ENCODE data around the gene HSPB3. TPM values are rescaled to one million over a fixed set of nuclear protein-coding genes. Genes with fewer than 3 reads are reported as not detected.
"Not testable (repeated sequence)": the region's sequence is repeated elsewhere in the genome, so short reads cannot be mapped to it uniquely, and the experiment has no call there.

HSPB3 gene
- total and polyA plus RNA-seq, 7 experiments from 2014 or later = not detected

DNA sequence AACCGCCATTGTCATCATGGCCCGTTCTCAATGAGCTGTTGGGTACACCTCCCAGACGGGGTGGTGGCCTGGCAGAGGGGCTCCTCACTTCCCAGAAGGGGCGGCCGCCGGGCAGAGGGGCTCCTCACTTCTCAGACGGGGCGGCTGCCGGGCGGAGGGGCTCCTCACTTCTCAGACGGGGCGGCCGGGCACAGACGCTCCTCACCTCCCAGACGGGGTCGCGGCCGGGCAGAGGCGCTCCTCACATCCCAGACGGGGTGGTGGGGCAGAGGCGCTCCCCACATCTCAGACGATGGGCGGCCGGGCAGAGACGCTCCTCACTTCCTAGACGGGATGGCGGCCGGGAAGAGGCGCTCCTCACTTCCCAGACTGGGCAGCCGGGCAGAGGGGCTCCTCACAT is 35.0 kb upstream of the HSPB3 start:
- peaks cover 4 to 25% (median 10%) of the 10 kb centered on the region in 5 donors for H3K27me3 Mint-ChIP-seq
- POLR2A ChIA-PET; H3K4me1 ChIP-seq (ENCODE audit: control insufficient read depth in 2 of 2, insufficient read depth in 2 of 2, low read length in 2 of 2); H3K27me3 ChIP-seq (ENCODE audit: control insufficient read depth in 2 of 2, insufficient read depth in 2 of 2, low read length in 2 of 2); H3K36me3 Mint-ChIP-seq; H3K36me3 ChIP-seq (ENCODE audit: control insufficient read depth in 2 of 3, insufficient read depth in 3 of 3, low read length in 3 of 3); ATAC-seq; H3K4me3 Mint-ChIP-seq; H3K27ac Mint-ChIP-seq; H3K4me3 ChIP-seq (ENCODE audit: low read length); H3K4me1 Mint-ChIP-seq; H3K27ac ChIP-seq (ENCODE audit: low read depth, low read length); H3K9me3 Mint-ChIP-seq; DNase-seq; H3K9me3 ChIP-seq (ENCODE audit: control insufficient read depth in 2 of 3, low read length in 3 of 3): not testable (repeated sequence)
- intact Hi-C loops (cut with micrococcal nuclease) = loop anchor here in 1 of 2 donors (5.0 kb wide), 1 partner anchor 67 kb away; no protein-coding TSS in a partner anchor
- CTCF ChIA-PET = interaction anchor here (1.9 kb wide), 1 partner anchor 10 kb away, joined by 9 read pairs; no protein-coding TSS in a partner anchor

DNA sequence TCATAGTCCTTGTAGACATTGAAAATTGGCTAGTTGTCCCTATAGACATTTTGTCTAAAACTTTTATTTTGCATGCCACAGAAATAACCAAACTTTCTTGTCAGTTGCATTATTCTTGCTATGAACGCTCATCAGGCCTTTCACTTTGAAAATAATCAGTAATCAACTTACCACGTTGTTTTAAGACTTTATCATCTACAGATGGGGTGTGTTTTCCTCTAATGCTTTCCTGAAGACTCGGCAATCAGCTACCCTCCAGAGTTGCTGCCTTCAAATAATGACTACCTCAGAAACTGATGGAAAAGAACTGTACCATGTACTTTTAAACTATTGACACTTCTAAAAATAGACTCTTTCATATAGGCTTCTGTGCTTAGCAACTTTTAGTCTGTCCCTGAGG is 33.5 kb upstream of the HSPB3 start:
- no peak overlapping the region for H3K27ac ChIP-seq (ENCODE audit: low read depth, low read length)
- H3K4me3 ChIP-seq (ENCODE audit: low read length) = no peak overlapping the region
- ATAC-seq (no peak), DNase-seq (no peak)
- intact Hi-C loops (cut with micrococcal nuclease) = loop anchor here in 1 of 2 donors (5.0 kb wide), 1 partner anchor 65 kb away; no protein-coding TSS in a partner anchor
- no peaks in the 10 kb centered on the region for H3K9me3 Mint-ChIP-seq
- H3K27me3 Mint-ChIP-seq = peaks cover 4 to 32% (median 16%) of the 10 kb centered on the region in 5 donors
- no peaks in the 10 kb centered on the region for H3K27me3 ChIP-seq (ENCODE audit: control insufficient read depth in 2 of 2, insufficient read depth in 2 of 2, low read length in 2 of 2)
- ChIA-PET CTCF (interaction anchor here (0.7 to 1.6 kb wide), 3 partner anchors 10 to 494 kb away, joined by 3 to 5 read pairs (median 3); no protein-coding TSS in a partner anchor), POLR2A (no interaction called here)
- H3K36me3 ChIP-seq (ENCODE audit: control insufficient read depth in 2 of 3, insufficient read depth in 3 of 3, low read length in 3 of 3) = no peaks in the 10 kb centered on the region
- no peak overlapping the region for H3K27ac Mint-ChIP-seq
- H3K4me1 Mint-ChIP-seq = no peaks in the 10 kb centered on the region
- no peaks in the 10 kb centered on the region for H3K9me3 ChIP-seq (ENCODE audit: control insufficient read depth in 2 of 3, low read length in 3 of 3)
- H3K4me1 ChIP-seq (ENCODE audit: control insufficient read depth in 2 of 2, insufficient read depth in 2 of 2, low read length in 2 of 2) = no peaks in the 10 kb centered on the region
- no peak overlapping the region for H3K4me3 Mint-ChIP-seq
- H3K36me3 Mint-ChIP-seq = no peaks in the 10 kb centered on the region

DNA sequence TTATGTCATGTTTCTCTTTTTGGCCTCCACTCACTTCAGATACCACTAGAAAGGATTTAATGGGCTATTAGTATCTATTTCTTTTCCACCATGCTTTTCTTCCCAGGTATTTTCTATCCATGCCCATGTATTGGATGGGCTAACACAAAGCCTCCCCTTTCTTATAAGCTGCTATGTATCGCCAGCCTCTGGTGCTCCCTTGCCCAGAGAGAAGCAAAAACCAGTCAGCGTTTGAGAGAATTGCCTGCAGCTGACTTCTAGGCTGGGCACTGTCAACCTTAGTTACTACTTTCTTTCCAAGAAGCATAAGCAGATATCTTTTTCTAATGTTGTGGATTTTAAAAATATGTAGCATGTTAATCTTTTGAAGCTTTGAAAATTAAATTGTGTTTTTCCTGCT is 30.2 kb upstream of the HSPB3 start:
- Histone ChIP-seq H3K36me3 (ENCODE audit: control insufficient read depth in 2 of 3, insufficient read depth in 3 of 3, low read length in 3 of 3) (no peaks in the 10 kb centered on the region), H3K27ac (ENCODE audit: low read depth, low read length) (no peak overlapping the region), H3K9me3 (ENCODE audit: control insufficient read depth in 2 of 3, low read length in 3 of 3) (no peaks in the 10 kb centered on the region), H3K27me3 (ENCODE audit: control insufficient read depth in 2 of 2, insufficient read depth in 2 of 2, low read length in 2 of 2) (no peaks in the 10 kb centered on the region), H3K4me1 (ENCODE audit: control insufficient read depth in 2 of 2, insufficient read depth in 2 of 2, low read length in 2 of 2) (no peaks in the 10 kb centered on the region), H3K4me3 (ENCODE audit: low read length) (no peak overlapping the region)
- Mint-ChIP-seq H3K36me3 (peaks cover 0 to 3% (median 0%) of the 10 kb centered on the region in 5 donors), H3K27me3 (peaks cover 5 to 35% (median 14%) of the 10 kb centered on the region in 5 donors), H3K4me3 (no peak overlapping the region), H3K27ac (no peak overlapping the region), H3K9me3 (no peaks in the 10 kb centered on the region), H3K4me1 (peaks cover 0 to 1% (median 0%) of the 10 kb centered on the region in 7 donors)
- CTCF ChIA-PET = interaction anchor here (0.6 to 1.4 kb wide), 3 partner anchors 15 to 746 kb away, joined by 3 to 8 read pairs (median 4); no protein-coding TSS in a partner anchor
- intact Hi-C loops (cut with micrococcal nuclease) = no loop called here
- POLR2A ChIA-PET = no interaction called here
- no peak for ATAC-seq
- DNase-seq = no peak

DNA sequence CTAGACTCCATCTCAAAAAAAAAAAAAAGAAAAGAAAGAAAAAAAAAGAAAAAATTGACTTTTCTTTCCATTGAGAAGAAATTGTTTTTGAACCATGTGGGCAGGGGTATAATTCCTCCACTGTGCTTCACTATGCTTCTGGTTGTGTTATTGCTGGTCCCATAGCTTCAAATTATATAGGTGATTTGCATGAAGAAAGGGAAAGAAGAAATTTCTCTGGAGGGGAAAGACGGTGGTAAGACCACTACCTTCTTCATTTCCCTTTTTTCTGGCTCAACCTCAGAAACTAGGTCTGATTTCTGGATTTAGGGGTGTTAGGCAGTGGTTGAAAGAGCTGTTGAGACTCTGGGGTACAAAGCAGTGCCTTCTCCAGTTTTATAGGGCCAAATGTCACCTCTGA is 29.3 kb upstream of the HSPB3 start:
- Histone ChIP-seq H3K4me3 (ENCODE audit: low read length) (no peak overlapping the region), H3K36me3 (ENCODE audit: control insufficient read depth in 2 of 3, insufficient read depth in 3 of 3, low read length in 3 of 3) (no peaks in the 10 kb centered on the region), H3K27ac (ENCODE audit: low read depth, low read length) (no peak overlapping the region), H3K4me1 (ENCODE audit: control insufficient read depth in 2 of 2, insufficient read depth in 2 of 2, low read length in 2 of 2) (no peaks in the 10 kb centered on the region), H3K27me3 (ENCODE audit: control insufficient read depth in 2 of 2, insufficient read depth in 2 of 2, low read length in 2 of 2) (no peaks in the 10 kb centered on the region), H3K9me3 (ENCODE audit: control insufficient read depth in 2 of 3, low read length in 3 of 3) (no peaks in the 10 kb centered on the region)
- peaks cover 0 to 1% (median 0%) of the 10 kb centered on the region in 7 donors for H3K4me1 Mint-ChIP-seq
- no peak overlapping the region for H3K27ac Mint-ChIP-seq
- H3K36me3 Mint-ChIP-seq = peaks cover 0 to 3% (median 0%) of the 10 kb centered on the region in 5 donors
- intact Hi-C loops (cut with micrococcal nuclease) = no loop called here
- ATAC-seq (no peak), DNase-seq (no peak)
- no peaks in the 10 kb centered on the region for H3K9me3 Mint-ChIP-seq
- H3K27me3 Mint-ChIP-seq = peaks cover 5 to 43% (median 14%) of the 10 kb centered on the region in 5 donors
- CTCF ChIA-PET = no interaction called here
- no peak overlapping the region for H3K4me3 Mint-ChIP-seq
- POLR2A ChIA-PET = no interaction called here

DNA sequence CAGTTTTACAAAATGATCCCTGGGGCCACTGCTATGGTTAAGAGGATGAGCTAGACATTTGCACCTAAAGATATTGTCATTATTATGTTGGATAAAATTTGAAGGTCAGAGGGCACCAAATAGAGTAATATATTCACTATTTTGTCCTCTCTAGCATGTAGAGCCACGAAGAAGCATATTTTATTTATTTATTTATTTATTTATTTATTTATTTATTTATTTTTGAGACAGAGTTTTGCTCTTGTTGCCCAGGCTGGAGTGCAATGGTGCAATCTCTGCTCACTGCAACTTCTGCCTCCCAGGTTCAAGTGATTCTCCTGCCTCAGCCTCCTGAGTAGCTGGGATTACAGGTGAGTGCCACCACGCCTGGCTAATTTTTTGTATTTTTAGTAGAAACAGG is 20.8 kb upstream of the HSPB3 start:
- CTCF ChIA-PET = interaction anchor here (0.7 kb wide), 1 partner anchor 437 kb away, joined by 3 read pairs; no protein-coding TSS in a partner anchor
- H3K36me3 Mint-ChIP-seq; H3K27ac ChIP-seq (ENCODE audit: low read depth, low read length); H3K4me1 ChIP-seq (ENCODE audit: control insufficient read depth in 2 of 2, insufficient read depth in 2 of 2, low read length in 2 of 2); H3K36me3 ChIP-seq (ENCODE audit: control insufficient read depth in 2 of 3, insufficient read depth in 3 of 3, low read length in 3 of 3); POLR2A ChIA-PET; H3K9me3 Mint-ChIP-seq; H3K4me3 ChIP-seq (ENCODE audit: low read length); ATAC-seq; H3K27me3 ChIP-seq (ENCODE audit: control insufficient read depth in 2 of 2, insufficient read depth in 2 of 2, low read length in 2 of 2); H3K4me3 Mint-ChIP-seq; DNase-seq; intact Hi-C loops (cut with micrococcal nuclease); H3K27ac Mint-ChIP-seq; H3K9me3 ChIP-seq (ENCODE audit: control insufficient read depth in 2 of 3, low read length in 3 of 3): not testable (repeated sequence)
- Mint-ChIP-seq H3K4me1 (peaks cover 0 to 11% (median 10%) of the 10 kb centered on the region in 7 donors), H3K27me3 (peaks cover 0 to 25% (median 0%) of the 10 kb centered on the region in 5 donors)

DNA sequence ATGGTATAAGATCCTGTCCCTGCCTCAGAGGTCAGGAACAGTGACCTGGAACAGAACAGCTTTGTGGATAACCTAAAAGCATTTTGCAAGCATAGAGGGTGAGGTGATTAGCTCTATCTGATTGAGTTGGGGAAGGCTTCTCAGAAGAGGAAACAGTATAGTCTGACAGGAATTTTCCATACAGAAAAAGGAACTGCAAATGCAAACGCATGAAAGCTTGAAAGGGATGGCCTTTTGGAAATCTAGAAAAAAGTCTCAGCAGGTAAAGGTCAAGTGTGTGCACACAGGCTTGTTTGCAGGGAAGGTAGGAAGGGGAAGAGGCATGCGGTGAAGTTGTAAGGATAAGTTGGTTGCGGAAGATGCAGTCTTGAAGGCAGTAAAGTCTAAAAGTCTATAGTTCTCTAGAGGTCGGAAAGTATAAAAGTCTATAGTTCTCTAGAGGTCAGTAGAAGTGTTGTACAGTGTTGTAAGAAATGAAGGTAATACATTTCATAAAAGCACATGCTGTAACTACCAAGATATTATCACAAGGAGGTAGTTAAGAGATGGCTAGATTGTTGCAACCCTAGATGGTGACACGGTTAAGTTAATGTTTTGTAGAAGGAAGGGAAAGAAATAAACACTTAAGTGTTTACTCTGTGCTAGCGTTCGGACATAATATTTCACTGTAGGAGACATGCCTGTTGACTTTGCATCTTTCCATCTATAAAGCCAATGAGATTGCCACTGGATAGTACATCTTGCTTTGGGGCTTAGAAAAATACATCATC is 16.7 kb upstream of the HSPB3 start:
- ATAC-seq (no peak), DNase-seq (no peak)
- Histone ChIP-seq H3K27me3 (ENCODE audit: control insufficient read depth in 2 of 2, insufficient read depth in 2 of 2, low read length in 2 of 2) (no peaks in the 10 kb centered on the region), H3K9me3 (ENCODE audit: control insufficient read depth in 2 of 3, low read length in 3 of 3) (no peaks in the 10 kb centered on the region), H3K27ac (ENCODE audit: low read depth, low read length) (no peak overlapping the region), H3K4me1 (ENCODE audit: control insufficient read depth in 2 of 2, insufficient read depth in 2 of 2, low read length in 2 of 2) (peaks cover 0 to 18% of the 10 kb centered on the region in 2 donors), H3K4me3 (ENCODE audit: low read length) (no peak overlapping the region), H3K36me3 (ENCODE audit: control insufficient read depth in 2 of 3, insufficient read depth in 3 of 3, low read length in 3 of 3) (no peaks in the 10 kb centered on the region)
- peaks cover 0 to 3% (median 0%) of the 10 kb centered on the region in 5 donors for H3K36me3 Mint-ChIP-seq
- CTCF ChIA-PET = interaction anchor here (1.8 kb wide), 1 partner anchor 50 kb away, joined by 4 read pairs; no protein-coding TSS in a partner anchor
- peak overlapping the region in 3 of 9 donors; percentile 21 to 39 (median 23) for H3K27ac Mint-ChIP-seq
- peaks cover 0 to 1% (median 0%) of the 10 kb centered on the region in 11 donors for H3K9me3 Mint-ChIP-seq
- peaks cover 0 to 3% (median 0%) of the 10 kb centered on the region in 5 donors for H3K27me3 Mint-ChIP-seq
- intact Hi-C loops (cut with micrococcal nuclease) = no loop called here
- POLR2A ChIA-PET = interaction anchor here (1.6 kb wide), 1 partner anchor 18 kb away, joined by 4 read pairs; no protein-coding TSS in a partner anchor
- no peak overlapping the region for H3K4me3 Mint-ChIP-seq
- peaks cover 9 to 39% (median 36%) of the 10 kb centered on the region in 7 donors for H3K4me1 Mint-ChIP-seq

Measured in naive thymus-derived CD4-positive, alpha-beta T cell (primary cell).